GM23338 (cell line): ENCODE data around the gene IMMP2L.

ENCODE experiments used
- CTCF ChIP-seq, 2 experiments: fragments of 200-600 bp in 1 of 2; sonication (generic) in 1 of 2; conservative IDR thresholded peaks; 2 replicates each; pipeline versions ENCODE4 v1.5.1 to v1.6.1; 2016 to 2017; ENCODE audit warnings: antibody characterized with exemption in 2 of 2, low read depth in 2 of 2, mild to moderate bottlenecking in 2 of 2, moderate library complexity in 1 of 2
- ETS1 ChIP-seq: IDR thresholded peaks from 2 replicates; pipeline ENCODE4 v1.6.1; 2016; ENCODE audit warnings: antibody characterized with exemption
- EZH2 ChIP-seq: fragments of 200-600 bp; sonication (generic); IDR thresholded peaks from one replicate; pipeline ENCODE4 v1.8.0; 2017; ENCODE audit warnings: antibody characterized with exemption, mild to moderate bottlenecking, low read depth; ENCODE audit not compliant: unreplicated experiment
- EZH2phosphoT487 ChIP-seq: fragments of 200-600 bp; sonication (generic); IDR thresholded peaks from one replicate; pipeline ENCODE4 v1.8.1; 2018; ENCODE audit warnings: antibody characterized with exemption; ENCODE audit not compliant: unreplicated experiment
- POLR2AphosphoS5 ChIP-seq: IDR thresholded peaks from 2 replicates; pipeline ENCODE4 v1.6.1; 2016; ENCODE audit warnings: antibody characterized with exemption, low read depth
- STAT1 ChIP-seq: IDR thresholded peaks from one replicate; pipeline ENCODE4 v1.6.1; 2016; ENCODE audit warnings: antibody characterized with exemption; ENCODE audit not compliant: unreplicated experiment
- ZNF331 ChIP-seq: fragments of 250-450 bp; sonication (Bioruptor Pico); IDR thresholded peaks from 2 replicates; pipeline ENCODE4 v1.5.0; 2020; ENCODE audit warnings: low read depth, mild to moderate bottlenecking, moderate library complexity

GRCh38 chr7:111041577-111041976, 520.7 kb downstream of the IMMP2L start:
- TF ChIP-seq ETS1 (no peak), CTCF (conservative IDR thresholded peaks at IDR 0.05; ENCODE audit: low read depth in 2 of 2) (no peak), EZH2 (no peak), ZNF331 (no peak), EZH2phosphoT487 (no peak), STAT1 (no peak), POLR2AphosphoS5 (no peak)
